ENCODE results near the gene VPS13D.
"Not testable (repeated sequence)": the region's sequence is repeated elsewhere in the genome, so short reads cannot be mapped to it uniquely, and the experiment has no call there.

Gene VPS13D

DNA sequence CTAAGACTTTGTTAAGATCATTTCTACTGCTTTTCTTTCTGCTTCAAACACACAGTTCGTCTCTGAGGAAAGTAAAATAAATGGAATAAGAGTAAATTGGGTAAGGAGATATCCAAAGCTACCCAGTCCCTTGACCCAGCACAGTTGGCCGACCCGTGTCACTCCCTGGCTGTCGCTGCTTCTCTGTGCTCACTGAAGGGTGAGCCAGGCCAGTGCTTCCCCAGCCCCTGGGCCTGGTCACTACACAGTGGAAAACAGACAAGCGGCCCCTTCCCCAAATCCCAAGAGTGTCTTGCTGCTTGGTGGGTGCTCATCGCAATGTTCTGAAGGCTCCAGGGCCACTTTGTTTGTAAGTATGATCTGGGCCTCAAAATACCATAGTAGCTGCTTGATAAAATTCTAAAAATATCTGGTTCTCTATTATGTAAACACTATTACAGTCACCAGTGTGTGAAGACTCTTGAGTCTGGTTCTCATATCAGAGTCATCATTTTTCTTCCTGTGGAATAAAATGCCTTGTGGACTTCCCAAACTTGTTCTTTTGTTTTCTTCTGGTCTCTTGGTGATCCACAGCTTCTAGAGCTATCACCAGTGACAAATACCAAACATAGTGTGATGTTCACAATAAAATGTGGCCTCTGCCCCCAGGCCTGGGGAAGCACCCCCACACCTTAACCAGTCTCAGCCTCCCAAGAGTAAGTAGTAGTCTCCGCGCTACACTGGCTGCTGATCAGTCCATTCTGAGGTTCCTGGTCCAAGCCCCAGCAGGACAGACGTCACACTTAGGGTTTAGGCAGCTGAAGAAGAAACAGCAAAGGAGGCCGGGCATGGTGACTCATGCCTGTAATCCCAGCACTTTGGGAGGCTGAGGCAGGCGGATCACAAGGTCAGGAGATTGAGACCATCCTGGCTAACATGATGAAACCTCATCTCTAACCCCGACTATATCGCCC lies 282.0 kb downstream of the VPS13D start:
- H3K9me3 ChIP-seq = no peaks in the 10 kb centered on the region
- no peak overlapping the region for H3K4me3 ChIP-seq
- no peak for DNase-seq (ENCODE audit: low spot score in 2 of 2)
- no peaks in the 10 kb centered on the region for H3K36me3 ChIP-seq (replicated peaks)
- in situ Hi-C loops (cut with MboI; ENCODE audit: low sequenced_read_pairs) = no loop called here
- no peaks in the 10 kb centered on the region for H3K27me3 ChIP-seq (ENCODE audit: low read depth)
- no peaks in the 10 kb centered on the region for H3K4me1 ChIP-seq

- in situ Hi-C loops (cut with MboI; ENCODE audit: low sequenced_read_pairs) = no loop called here
- DNase-seq (ENCODE audit: low spot score in 2 of 2) = no peak
Observed at GRCh38 chr1:12513181-12513580, 283.4 kb downstream of the VPS13D start.

GRCh38 chr1:12514590-12514989 lies 284.8 kb downstream of the VPS13D start:
- Histone ChIP-seq H3K27me3 (ENCODE audit: low read depth) (no peaks in the 10 kb centered on the region), H3K9me3 (no peaks in the 10 kb centered on the region), H3K4me1 (no peaks in the 10 kb centered on the region), H3K36me3 (replicated peaks) (no peaks in the 10 kb centered on the region), H3K4me3 (no peak overlapping the region)
- in situ Hi-C loops (cut with MboI; ENCODE audit: low sequenced_read_pairs) = no loop called here
- DNase-seq (ENCODE audit: low spot score in 2 of 2) = no peak

More at GRCh38 chr1:12513181-12513580, 283.4 kb downstream of the VPS13D start:
- Histone ChIP-seq H3K4me1 (no peaks in the 10 kb centered on the region), H3K4me3 (no peak overlapping the region), H3K9me3 (no peaks in the 10 kb centered on the region), H3K27me3 (ENCODE audit: low read depth) (no peaks in the 10 kb centered on the region), H3K36me3 (replicated peaks) (no peaks in the 10 kb centered on the region)

- H3K36me3 ChIP-seq (replicated peaks) = no peaks in the 10 kb centered on the region
- in situ Hi-C loops (cut with MboI; ENCODE audit: low sequenced_read_pairs) = no loop called here
- H3K9me3 ChIP-seq = no peaks in the 10 kb centered on the region
- no peak for DNase-seq (ENCODE audit: low spot score in 2 of 2)
- no peaks in the 10 kb centered on the region for H3K27me3 ChIP-seq (ENCODE audit: low read depth)
- H3K4me1 ChIP-seq = no peaks in the 10 kb centered on the region
- no peak overlapping the region for H3K4me3 ChIP-seq
Observed at GRCh38 chr1:12515234-12515633, 285.4 kb downstream of the VPS13D start.

DNA sequence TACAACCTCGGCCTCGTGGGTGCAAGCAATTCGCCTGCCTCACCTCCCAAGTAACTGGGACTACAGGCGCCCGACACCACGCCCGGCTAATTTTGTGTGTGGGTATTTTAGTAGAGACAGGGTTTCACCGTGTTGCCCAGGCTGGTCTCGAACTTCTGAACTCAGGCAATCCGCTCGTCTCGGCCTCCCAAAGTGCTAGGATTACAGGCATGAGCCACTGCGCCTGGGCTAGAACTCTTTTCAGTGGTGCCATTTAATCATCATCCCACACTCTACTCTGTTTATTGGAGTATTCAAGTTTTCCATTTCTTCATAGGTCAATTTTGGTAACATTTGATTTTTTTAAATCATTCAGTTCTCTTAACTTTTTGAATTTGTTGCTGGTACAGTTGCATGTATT lies 286.9 kb downstream of the VPS13D start:
- no peak overlapping the region for H3K4me3 ChIP-seq
- H3K36me3 ChIP-seq (replicated peaks) = no peaks in the 10 kb centered on the region
- in situ Hi-C loops (cut with MboI; ENCODE audit: low sequenced_read_pairs) = no loop called here
- H3K4me1 ChIP-seq = no peaks in the 10 kb centered on the region
- no peak for DNase-seq (ENCODE audit: low spot score in 2 of 2)
- H3K27me3 ChIP-seq (ENCODE audit: low read depth) = no peaks in the 10 kb centered on the region
- no peaks in the 10 kb centered on the region for H3K9me3 ChIP-seq

DNA sequence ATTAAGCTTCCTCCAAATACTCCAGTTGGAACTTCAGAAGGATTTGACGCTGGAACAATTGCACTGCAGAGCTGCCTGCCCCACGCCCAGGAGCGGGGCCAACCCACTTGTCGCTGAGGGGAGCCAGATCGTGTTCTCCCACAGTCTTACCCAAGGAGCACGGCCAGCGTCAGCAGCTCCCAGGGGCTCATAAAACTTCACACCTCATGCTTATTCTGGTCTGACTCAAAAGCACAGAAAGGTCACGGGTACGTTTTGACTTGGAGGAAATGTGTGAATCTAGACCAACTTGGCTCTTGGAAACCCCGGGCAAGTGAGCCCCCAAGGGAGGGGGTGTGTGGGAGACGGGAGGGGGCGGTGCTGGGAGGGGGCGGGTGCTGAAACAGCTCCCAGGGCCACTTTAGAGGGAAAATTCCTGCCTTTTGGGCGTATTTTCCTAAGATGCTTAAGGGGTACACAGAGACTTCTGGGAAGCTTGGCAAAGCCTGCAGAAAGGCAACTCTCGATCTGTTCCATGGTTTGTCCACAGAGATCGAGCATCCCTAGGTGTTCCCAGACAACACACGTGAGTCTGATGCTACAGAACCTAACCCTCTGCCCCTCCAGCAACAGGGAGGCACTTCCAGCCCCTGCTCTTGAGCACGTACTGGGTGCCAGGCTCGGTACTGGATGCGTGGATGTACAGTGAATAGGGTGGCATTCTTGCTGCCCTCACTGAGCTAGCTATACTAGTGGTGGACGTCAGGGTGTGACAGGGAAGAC lies 289.3 kb downstream of the VPS13D start:
- DNase-seq (ENCODE audit: low spot score in 2 of 2) = no peak
- Histone ChIP-seq H3K27me3 (ENCODE audit: low read depth) (no peaks in the 10 kb centered on the region), H3K36me3 (replicated peaks) (no peaks in the 10 kb centered on the region), H3K4me3 (no peak overlapping the region), H3K4me1 (no peaks in the 10 kb centered on the region), H3K9me3 (no peaks in the 10 kb centered on the region)
- in situ Hi-C loops (cut with MboI; ENCODE audit: low sequenced_read_pairs) = no loop called here

GRCh38 chr1:12519693-12520364 lies 290.0 kb downstream of the VPS13D start:
- Histone ChIP-seq H3K4me3 (no peak overlapping the region), H3K4me1 (no peaks in the 10 kb centered on the region), H3K27me3 (ENCODE audit: low read depth) (no peaks in the 10 kb centered on the region), H3K9me3 (no peaks in the 10 kb centered on the region), H3K36me3 (replicated peaks) (no peaks in the 10 kb centered on the region)
- no peak for DNase-seq (ENCODE audit: low spot score in 2 of 2)
- in situ Hi-C loops (cut with MboI; ENCODE audit: low sequenced_read_pairs) = no loop called here

GRCh38 chr1:12521096-12521495 lies 291.3 kb downstream of the VPS13D start:
- H3K9me3 ChIP-seq = no peaks in the 10 kb centered on the region
- no peak for DNase-seq (ENCODE audit: low spot score in 2 of 2)
- no peak overlapping the region for H3K4me3 ChIP-seq
- no peaks in the 10 kb centered on the region for H3K4me1 ChIP-seq
- in situ Hi-C loops (cut with MboI; ENCODE audit: low sequenced_read_pairs) = no loop called here
- H3K27me3 ChIP-seq (ENCODE audit: low read depth) = no peaks in the 10 kb centered on the region
- H3K36me3 ChIP-seq (replicated peaks) = no peaks in the 10 kb centered on the region

- H3K4me3 ChIP-seq; in situ Hi-C loops (cut with MboI; ENCODE audit: low sequenced_read_pairs); DNase-seq (ENCODE audit: low spot score in 2 of 2); H3K9me3 ChIP-seq; H3K27me3 ChIP-seq (ENCODE audit: low read depth); H3K4me1 ChIP-seq; H3K36me3 ChIP-seq (replicated peaks): not testable (repeated sequence)
Observed at GRCh38 chr1:12522780-12523179, 292.9 kb downstream of the VPS13D start.

GRCh38 chr1:12524266-12524665 lies 294.4 kb downstream of the VPS13D start:
- H3K36me3 ChIP-seq (replicated peaks) = no peaks in the 10 kb centered on the region
- no peak overlapping the region for H3K4me3 ChIP-seq
- no peak for DNase-seq (ENCODE audit: low spot score in 2 of 2)
- H3K4me1 ChIP-seq = no peaks in the 10 kb centered on the region
- in situ Hi-C loops (cut with MboI; ENCODE audit: low sequenced_read_pairs) = no loop called here
- no peaks in the 10 kb centered on the region for H3K9me3 ChIP-seq
- H3K27me3 ChIP-seq (ENCODE audit: low read depth) = no peaks in the 10 kb centered on the region

DNA sequence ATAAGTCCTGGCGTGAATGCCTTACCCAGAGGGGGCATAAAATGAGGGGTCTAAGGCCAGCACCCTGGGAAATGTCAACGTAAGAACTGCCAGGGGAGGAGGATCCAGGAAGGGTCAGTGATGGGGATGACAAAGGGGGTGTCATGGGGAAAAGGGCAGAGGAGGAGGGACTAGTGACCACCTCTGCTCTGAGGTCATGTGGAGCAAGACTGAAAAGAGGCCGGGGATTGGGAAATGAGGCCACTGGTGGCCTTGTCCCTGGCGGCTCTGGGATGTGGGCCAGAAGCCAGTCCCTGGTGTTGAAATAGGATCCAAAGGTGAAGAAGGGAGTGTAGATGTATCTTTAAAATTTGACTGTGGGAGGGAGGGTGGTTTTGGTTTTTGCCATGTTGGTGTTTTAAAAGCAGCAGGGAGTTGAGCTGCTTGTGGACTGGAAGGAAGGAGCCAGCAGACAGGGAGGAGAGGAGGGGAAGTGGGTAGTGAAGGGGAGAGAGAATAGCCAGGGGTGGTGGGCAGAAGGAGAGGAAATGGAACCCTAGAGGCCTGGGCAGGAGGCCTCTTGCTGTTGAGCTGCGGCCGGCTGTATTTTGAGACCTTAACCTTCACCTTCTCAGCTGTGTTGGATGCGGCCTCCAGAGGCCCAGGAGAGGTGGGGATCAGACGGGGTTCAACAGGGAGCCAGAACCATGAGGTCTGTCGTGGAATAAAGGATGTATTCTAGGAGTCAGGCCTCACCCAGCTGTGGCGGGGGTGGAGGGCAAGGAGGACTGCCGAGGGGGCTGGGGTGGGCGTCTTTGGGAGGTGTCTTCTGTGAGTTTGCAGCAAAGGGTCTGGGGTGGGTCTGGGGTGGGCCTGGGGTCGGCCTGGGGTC lies 295.7 kb downstream of the VPS13D start:
- no peaks in the 10 kb centered on the region for H3K4me1 ChIP-seq
- H3K4me3 ChIP-seq = no peak overlapping the region
- in situ Hi-C loops (cut with MboI; ENCODE audit: low sequenced_read_pairs) = no loop called here
- no peaks in the 10 kb centered on the region for H3K27me3 ChIP-seq (ENCODE audit: low read depth)
- no peaks in the 10 kb centered on the region for H3K9me3 ChIP-seq
- DNase-seq (ENCODE audit: low spot score in 2 of 2) = no peak
- H3K36me3 ChIP-seq (replicated peaks) = no peaks in the 10 kb centered on the region

DNA sequence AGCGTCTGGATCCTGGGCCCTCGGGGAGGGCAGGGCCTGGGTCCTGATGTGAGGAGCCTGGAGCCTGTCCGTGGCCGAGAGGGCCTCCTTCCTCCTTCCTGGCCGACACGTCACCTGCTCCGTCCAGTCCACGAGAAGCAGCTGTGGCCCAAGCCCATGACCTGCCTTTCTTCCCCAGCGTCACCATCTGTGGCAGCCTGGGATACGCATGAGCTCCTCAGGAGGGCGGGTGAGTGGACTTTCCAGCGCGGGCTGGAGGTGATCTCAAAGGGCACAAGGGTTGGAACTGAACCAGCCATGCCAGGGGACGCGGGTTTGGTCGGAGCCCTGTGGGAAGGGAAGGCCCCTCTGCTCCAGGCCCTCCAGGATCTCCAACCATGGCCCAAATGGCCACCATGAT lies 297.7 kb downstream of the VPS13D start:
- Histone ChIP-seq H3K4me3 (no peak overlapping the region), H3K4me1 (no peaks in the 10 kb centered on the region), H3K9me3 (no peaks in the 10 kb centered on the region), H3K27me3 (ENCODE audit: low read depth) (no peaks in the 10 kb centered on the region), H3K36me3 (replicated peaks) (no peaks in the 10 kb centered on the region)
- no peak for DNase-seq (ENCODE audit: low spot score in 2 of 2)
- in situ Hi-C loops (cut with MboI; ENCODE audit: low sequenced_read_pairs) = no loop called here
